HEK293T (cell line): ENCODE measurements around the gene ERC2.

Experiments used
- ARNT ChIP-seq: fragments of 450-650 bp; IDR thresholded peaks from 2 replicates; pipeline ENCODE4 v1.6.1; 2017; ENCODE audit warnings: mild to moderate bottlenecking
- BHLHE40 ChIP-seq: fragments of 450-650 bp; IDR thresholded peaks from 2 replicates; pipeline ENCODE4 v1.6.1; 2016; ENCODE audit warnings: mild to moderate bottlenecking, moderate library complexity, borderline replicate concordance
- FOXK2 ChIP-seq: fragments of 450-650 bp; IDR thresholded peaks from 2 replicates; pipeline ENCODE4 v1.6.1; 2016; ENCODE audit warnings: mild to moderate bottlenecking
- FOXM1 ChIP-seq: fragments of 450-650 bp; IDR thresholded peaks from 2 replicates; pipeline ENCODE4 v1.6.1; 2017; ENCODE audit warnings: mild to moderate bottlenecking, borderline replicate concordance
- HDGF ChIP-seq: fragments of 450-650 bp; IDR thresholded peaks from 2 replicates; pipeline ENCODE4 v1.6.1; 2017; ENCODE audit warnings: antibody characterized with exemption, borderline replicate concordance
- L3MBTL2 ChIP-seq: fragments of 450-650 bp; conservative IDR thresholded peaks from 2 replicates; pipeline ENCODE4 v1.6.1; 2016; ENCODE audit warnings: mild to moderate bottlenecking
- PKNOX1 ChIP-seq: fragments of 450-650 bp; IDR thresholded peaks from 2 replicates; pipeline ENCODE4 v1.6.1; 2016
- SP1 ChIP-seq: fragments of 450-650 bp; IDR thresholded peaks from 2 replicates; pipeline ENCODE4 v1.6.1; 2017
- SUZ12 ChIP-seq: fragments of 450-650 bp; IDR thresholded peaks from 2 replicates; pipeline ENCODE4 v1.6.1; 2016; ENCODE audit warnings: mild to moderate bottlenecking

GRCh38 chr3:56428667-56429066, 39.6 kb downstream of the ERC2 start:
- no peak for TF ChIP-seq FOXM1
- no peak for TF ChIP-seq L3MBTL2
- no peak for TF ChIP-seq SP1
- TF ChIP-seq BHLHE40, result no peak
- no peak for TF ChIP-seq ARNT
- no peak for TF ChIP-seq PKNOX1
- TF ChIP-seq FOXK2, result no peak
- TF ChIP-seq SUZ12, result no peak
- TF ChIP-seq HDGF, result no peak
